GM10248 (cell line): ENCODE measurements around the gene ANK3.

ENCODE experiments used
- CTCF ChIA-PET: fragments of 300-600 bp; sonication (Branson Sonifier 250); formaldehyde crosslinking; extraction: SDS; loops from one replicate; lab custom pipeline; 2021; ENCODE audit warnings: antibody characterized with exemption; lab: Yijun Ruan, JAX
- POLR2A ChIA-PET: fragments of 350-650 bp; sonication (Branson Sonifier 250); formaldehyde crosslinking; extraction: SDS; loops from one replicate; lab custom pipeline; 2020; ENCODE audit warnings: antibody characterized with exemption; lab: Yijun Ruan, JAX
- DNase-seq: peaks from one replicate; pipeline ENCODE4 v3.0.0; 2012; ENCODE audit errors: extremely low spot score
- TF ChIP-seq, protein P1 (sequence below): IDR thresholded peaks from 2 replicates; pipeline ENCODE4 v1.5.1; 2012; ENCODE audit warnings: mild to moderate bottlenecking, low read depth; ENCODE audit errors: extremely low read depth, missing control alignments, control extremely low read depth

Gene ANK3

DNA sequence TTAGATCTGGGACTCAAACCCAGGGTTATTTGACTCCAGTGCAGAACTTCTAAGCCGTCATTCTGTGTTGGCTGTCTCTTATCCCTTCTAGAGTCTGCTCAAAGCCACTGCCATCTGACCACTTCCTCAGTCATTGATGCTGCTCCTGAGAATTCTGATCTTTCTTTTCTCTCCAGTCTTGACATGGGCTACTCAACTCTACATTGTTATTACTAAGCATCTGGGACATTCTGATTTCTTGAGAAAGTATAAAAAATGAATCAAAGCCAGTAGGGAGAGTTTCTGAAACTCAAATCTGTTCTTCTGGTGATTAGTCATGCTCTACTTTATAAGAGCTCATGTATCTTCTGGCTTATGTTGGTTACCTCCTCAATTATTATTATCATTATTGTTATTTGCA is 48.7 kb downstream of the ANK3 start:
- ChIA-PET CTCF (no interaction called here), POLR2A (no interaction called here)
- no peak for DNase-seq
- TF ChIP-seq, protein P1, sequence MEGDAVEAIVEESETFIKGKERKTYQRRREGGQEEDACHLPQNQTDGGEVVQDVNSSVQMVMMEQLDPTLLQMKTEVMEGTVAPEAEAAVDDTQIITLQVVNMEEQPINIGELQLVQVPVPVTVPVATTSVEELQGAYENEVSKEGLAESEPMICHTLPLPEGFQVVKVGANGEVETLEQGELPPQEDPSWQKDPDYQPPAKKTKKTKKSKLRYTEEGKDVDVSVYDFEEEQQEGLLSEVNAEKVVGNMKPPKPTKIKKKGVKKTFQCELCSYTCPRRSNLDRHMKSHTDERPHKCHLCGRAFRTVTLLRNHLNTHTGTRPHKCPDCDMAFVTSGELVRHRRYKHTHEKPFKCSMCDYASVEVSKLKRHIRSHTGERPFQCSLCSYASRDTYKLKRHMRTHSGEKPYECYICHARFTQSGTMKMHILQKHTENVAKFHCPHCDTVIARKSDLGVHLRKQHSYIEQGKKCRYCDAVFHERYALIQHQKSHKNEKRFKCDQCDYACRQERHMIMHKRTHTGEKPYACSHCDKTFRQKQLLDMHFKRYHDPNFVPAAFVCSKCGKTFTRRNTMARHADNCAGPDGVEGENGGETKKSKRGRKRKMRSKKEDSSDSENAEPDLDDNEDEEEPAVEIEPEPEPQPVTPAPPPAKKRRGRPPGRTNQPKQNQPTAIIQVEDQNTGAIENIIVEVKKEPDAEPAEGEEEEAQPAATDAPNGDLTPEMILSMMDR = no peak

DNA sequence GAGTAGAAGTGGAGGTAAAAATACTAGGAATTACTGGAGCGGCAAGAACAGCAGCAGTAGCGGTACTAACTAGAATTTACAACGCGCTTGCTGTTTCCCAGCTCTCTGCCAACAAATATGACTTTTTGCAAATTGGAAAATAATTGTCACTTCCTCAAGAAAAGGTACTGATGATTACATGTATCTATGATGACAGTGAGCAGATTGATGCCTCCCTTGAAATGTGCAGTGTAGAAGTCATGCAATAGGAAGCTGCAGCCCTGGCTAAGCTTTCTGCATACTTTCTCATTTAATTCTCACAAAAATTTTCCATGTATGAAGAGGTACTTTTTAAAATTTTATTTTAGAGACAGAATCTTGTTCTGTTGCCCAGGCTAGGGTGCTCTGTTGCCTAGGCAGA is 49.9 kb downstream of the ANK3 start:
- ChIA-PET POLR2A (no interaction called here), CTCF (interaction anchor here (1.7 kb wide), 1 partner anchor 20 kb away, joined by 7 read pairs; no protein-coding TSS in a partner anchor)
- TF ChIP-seq, protein P1 = no peak
- DNase-seq = no peak

DNA sequence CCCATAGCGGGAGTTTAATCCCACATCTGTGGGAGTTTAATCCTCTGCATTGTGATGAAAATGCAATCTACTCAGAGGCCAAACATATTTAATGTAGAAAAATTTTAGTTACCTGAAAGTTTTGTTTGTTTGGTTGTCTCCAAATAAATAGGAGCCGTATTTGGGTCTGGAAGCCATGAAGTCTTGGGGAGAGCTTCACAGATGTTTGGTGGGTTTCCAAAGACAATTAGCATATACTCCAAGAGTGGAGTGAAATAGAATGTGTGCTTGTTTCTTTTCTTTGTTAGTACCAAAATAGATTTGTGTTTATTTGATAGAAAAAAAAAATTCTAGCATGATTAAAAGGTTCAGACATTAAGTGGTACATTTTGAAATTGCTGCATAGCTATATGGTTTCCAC is 50.9 kb downstream of the ANK3 start:
- POLR2A ChIA-PET = no interaction called here
- CTCF ChIA-PET = interaction anchor here (1.7 kb wide), 1 partner anchor 21 kb away, joined by 7 read pairs; no protein-coding TSS in a partner anchor
- TF ChIP-seq, protein P1 = no peak
- no peak for DNase-seq

DNA sequence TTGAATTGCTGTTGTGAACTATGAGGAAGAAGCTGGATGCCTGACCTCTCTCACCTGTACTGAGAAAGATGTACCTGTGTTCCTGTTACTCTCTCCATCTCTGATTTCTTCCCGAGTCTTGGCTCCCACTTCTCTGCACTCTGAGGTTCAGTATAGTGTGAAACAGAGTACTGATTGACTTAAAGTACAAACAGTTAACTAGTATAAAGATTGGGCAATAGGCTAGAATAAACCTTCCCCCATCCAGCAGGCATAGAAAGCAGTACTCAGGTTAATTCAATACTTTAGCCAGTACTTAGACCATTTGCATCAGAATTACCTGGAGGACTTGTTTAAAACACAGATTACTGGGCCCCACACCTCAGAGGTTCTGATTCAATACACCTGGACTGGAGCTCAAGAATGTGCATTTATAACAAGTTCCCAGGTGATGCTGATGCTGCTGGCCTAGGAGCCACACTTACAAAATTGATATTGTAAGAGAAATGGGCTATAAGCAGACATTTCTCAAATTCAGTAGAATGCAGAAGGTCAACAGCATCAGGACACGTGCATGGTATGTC is 51.6 kb downstream of the ANK3 start:
- ChIA-PET POLR2A (no interaction called here), CTCF (no interaction called here)
- no peak for DNase-seq
- TF ChIP-seq, protein P1 = no peak

DNA sequence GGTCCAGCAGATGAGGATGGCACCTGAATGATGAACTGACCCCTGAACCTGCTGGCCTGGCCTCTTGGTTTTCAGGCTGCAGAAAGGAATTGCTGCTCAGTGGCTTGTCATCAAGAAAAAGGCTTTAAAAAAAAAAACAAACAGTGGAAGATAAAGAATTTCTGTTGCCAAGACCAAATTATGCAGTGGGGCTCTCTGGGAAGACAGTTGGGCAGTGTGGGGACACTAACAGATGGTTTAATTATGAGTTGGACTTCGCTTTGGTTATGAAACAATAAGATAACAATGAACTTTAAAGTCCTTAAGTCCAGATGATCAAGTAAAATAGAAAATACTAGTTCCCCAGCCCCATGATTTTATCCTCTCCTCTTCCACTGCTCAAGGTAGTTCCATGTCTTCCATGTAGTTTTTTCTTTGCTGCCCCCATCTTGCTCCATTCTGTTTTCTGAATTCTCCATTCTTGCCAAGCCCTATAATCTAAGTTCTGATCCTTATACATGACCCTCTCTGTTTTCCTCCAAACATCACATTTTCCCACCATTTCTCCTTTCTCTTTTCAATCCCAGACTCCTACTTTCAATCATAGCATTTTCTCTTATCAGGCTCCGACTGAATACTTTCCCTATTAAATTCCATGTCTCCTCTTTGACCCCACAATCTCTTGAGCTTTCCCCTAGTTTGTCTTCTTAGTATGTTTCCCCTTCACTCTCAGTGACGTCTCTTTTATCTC is 52.6 kb downstream of the ANK3 start:
- CTCF ChIA-PET = interaction anchor here (1.2 kb wide), 1 partner anchor 55 kb away, joined by 3 read pairs; no protein-coding TSS in a partner anchor
- TF ChIP-seq, protein P1 = no peak
- POLR2A ChIA-PET = no interaction called here
- no peak for DNase-seq

DNA sequence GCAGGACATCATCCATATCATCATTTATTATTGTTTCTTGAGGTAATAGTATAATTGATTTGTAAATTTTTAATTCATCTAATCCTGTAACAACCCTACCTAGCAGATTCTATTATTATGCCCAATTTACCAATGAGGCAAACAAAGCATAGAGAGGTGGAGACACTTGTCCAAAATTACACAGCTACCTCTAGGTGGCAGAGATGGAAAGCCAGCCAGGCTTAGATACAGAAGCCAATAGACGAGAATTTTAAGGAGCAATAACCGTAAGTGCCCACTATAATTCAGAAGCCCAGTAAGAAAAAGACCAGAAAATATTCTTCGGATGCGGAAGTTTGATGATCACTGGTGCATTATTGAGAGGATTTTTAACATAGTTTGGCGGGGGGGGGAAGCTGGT is 54.0 kb downstream of the ANK3 start:
- DNase-seq = no peak
- CTCF ChIA-PET = interaction anchor here (1.0 to 1.8 kb wide), 8 partner anchors 11 to 138 kb away, joined by 3 to 5 read pairs (median 3); no protein-coding TSS in a partner anchor
- TF ChIP-seq, protein P1 = peak; percentile 28
- POLR2A ChIA-PET = no interaction called here
